HT1080 (cell line): ENCODE data around the gene EP300. TPM values are rescaled to one million over a fixed set of nuclear protein-coding genes. Genes with fewer than 3 reads are reported as not detected.
"Not testable (repeated sequence)": the region's sequence is repeated elsewhere in the genome, so short reads cannot be mapped to it uniquely, and the experiment has no call there.

Experiments used
- DNase-seq: peaks from one replicate; pipeline ENCODE4 v3.0.0-alpha.2; 2015; ENCODE audit warnings: low read depth
- total RNA-seq: library from RNA; depleted of rRNA; stranded (reverse); fragments of >200 nt; shearing (Covaris generic); gene quantifications from 2 replicates; pipeline ENCODE4 v1.2.3, GENCODE V29; 2014

EP300 gene
- total RNA-seq, 1 experiment from 2014 or later, result 20.9 TPM

DNA sequence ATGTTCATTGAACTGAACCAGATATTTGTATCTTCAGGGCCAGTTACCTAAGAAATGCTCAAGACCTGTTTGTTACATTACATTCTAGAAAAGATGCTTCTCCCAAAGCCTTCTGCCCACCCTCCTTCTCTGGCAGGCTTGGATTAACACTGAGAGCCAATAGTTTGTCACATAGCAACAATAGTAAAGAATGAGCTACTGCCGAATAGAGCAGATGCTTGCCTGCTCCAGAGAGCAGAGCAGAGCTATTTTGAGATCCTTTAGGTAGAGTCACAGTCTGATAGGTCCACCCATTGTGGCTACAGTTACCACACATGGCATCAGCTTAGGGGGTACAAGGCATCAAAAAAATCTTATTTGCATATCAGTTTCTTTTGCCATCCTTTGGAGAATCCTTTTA lies 13.5 kb upstream of the EP300 start:
- no peak for DNase-seq

DNA sequence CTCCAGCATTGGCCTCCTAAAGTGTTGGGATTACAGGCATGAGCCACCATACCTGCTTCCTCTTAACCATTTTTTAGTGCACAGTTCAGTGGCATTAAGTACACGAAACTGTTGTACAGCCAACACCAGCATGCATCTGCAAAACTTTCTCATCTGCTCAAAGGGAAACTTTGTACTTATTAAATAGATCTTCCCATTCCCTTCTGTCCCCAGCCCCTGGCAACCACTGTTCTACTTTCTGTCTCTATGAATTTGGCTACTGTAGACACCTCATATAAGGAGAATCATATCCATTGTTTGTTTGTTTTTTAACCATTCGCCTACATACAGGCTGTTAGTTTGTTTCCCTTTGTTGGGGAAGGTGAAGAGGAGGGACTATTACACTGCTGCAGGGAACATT lies 6.5 kb upstream of the EP300 start:
- DNase-seq, result no peak

DNA sequence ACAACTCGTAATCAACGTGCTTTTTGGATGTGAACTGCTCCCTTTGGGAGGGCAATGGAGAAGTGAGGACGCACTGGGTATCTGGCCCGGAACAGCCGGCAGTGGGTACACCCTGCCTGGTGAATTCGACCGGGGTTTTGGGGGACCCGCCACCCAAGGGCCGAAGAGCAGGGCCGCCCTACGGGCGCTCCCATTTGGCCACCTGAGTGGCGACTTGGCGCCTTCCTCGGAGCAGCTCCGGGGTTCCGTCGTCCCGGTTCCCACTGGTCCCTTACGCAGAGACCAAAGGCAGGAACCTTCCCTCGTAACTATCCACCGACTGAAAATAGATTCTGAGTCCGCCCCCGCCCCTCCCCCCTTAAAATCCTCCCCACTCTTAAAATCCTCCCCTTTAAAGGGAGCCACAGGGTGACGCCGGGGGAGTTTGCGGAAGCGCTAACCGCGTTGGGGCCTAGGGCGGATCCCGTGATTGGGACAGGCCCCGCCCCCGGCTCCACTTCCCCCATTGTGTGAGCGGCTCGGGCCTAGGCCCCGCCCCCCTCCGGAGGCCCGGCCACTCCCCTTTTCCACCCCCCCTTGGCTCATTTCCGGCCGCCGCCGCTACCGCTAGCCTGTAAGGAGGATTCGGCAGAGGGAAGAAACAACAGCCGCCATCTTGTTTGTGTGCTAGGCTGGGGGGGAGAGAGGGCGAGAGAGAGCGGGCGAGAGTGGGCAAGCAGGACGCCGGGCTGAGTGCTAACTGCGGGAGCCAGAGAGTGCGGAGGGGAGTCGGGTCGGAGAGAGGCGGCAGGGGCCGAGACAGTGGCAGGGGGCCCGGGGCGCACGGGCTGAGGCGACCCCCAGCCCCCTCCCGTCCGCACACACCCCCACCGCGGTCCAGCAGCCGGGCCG lies 1.0 kb upstream of the EP300 start:
- DNase-seq, result peak; percentile 93

DNA sequence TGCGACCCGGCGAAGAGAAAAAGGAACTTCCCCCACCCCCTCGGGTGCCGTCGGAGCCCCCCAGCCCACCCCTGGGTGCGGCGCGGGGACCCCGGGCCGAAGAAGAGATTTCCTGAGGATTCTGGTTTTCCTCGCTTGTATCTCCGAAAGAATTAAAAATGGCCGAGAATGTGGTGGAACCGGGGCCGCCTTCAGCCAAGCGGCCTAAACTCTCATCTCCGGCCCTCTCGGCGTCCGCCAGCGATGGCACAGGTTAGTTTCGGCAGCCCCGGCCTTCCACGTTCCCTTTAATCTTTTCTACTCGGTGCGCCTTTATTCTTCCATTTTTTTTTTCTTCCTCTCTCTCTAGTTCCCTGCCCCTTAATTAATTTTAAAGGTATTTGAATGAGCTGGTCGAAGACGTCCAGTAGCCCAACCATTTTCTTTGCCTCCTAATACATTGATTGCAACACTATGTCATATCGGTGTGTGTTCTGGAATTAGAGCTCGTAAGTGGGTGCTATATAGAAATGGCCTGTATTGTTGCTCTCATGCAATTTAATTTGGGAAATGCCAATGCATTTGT lies 537 bp downstream of the EP300 start:
- peak; percentile 32 for DNase-seq

DNA sequence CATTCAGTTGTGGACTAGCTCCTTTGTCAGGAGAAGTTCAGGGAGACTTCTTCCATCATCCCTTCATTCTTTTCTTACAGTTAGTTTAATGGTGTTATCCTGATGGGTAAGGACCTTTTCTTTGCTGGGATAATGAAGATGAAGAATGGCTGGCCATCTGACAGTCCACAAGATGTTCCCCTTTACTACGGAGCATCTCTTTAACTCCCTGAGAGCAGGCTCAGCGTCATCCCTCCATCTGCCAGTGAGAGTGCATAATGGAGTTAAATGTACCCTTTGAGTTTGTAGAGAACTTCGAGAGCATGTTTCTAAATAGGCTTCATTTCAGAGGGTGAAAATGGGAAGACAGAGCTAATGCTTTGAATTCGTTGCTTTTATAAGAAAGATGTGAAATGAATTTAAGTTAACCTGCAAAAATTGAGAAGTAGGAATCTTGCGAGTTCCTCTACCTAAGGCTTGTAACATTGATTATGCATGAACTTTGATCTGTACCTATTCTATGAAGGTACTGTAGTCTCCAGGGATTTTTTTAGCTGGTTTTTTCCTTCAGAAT lies 1.7 kb downstream of the EP300 start:
- DNase-seq, result peak; percentile 21

DNA sequence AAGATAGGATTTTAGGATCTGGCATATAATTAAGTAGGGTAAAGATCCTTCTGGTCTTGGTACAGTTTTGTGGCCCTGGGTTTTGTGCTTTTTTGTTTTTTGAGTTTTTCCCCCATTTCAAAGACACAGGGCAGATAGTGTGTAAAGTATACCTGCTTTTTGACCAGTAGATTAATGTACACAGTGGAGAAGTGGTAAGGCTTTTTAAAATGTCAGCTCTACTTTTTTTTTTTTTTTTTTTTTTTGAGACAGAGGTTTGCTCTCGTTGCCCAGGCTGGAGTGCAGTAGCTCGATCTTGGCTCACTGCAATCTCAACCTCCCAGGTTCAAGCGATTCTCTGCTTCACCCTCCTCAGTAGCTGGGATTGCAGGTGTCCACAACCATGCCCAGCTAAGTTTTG lies 4.0 kb downstream of the EP300 start:
- no peak for DNase-seq

DNA sequence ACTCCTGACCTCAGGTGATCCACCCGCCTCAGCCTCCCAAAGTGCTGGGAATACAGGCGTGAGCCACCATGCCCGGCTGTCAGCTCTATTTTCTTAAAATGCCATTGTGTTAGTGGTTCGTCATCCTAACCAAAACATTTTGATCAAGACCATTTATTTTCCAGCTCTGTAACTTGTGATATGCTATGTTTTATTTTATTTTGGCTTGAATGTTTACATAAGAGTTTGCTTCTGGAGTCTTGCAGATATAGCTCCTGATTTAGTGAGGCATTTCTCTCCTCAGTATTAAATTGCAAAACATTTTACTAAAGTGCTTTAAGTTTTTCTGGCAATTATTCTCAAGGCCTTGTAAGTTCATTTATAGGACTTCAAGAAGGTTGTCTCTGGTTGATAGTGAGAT lies 4.4 kb downstream of the EP300 start:
- no peak for DNase-seq

DNA sequence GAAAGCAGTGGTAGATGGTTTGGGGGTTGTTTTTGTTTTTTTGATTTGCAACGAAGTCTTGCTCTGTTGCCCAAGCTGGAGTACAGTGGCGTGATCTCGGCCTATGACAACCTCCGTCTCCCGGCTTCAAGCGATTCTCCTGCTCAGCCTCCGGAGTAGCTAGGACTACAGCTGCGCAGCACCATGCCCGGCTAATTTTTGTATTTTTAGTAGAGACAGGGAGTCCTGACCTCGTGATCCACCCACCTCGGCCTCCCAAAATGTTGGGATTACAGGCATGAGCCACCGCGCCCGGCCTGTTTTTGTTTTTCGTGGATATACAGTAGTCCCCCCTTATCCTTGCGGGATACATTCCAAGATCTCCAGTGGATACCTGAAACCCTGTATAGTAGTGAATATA lies 6.6 kb downstream of the EP300 start:
- no peak for DNase-seq

DNA sequence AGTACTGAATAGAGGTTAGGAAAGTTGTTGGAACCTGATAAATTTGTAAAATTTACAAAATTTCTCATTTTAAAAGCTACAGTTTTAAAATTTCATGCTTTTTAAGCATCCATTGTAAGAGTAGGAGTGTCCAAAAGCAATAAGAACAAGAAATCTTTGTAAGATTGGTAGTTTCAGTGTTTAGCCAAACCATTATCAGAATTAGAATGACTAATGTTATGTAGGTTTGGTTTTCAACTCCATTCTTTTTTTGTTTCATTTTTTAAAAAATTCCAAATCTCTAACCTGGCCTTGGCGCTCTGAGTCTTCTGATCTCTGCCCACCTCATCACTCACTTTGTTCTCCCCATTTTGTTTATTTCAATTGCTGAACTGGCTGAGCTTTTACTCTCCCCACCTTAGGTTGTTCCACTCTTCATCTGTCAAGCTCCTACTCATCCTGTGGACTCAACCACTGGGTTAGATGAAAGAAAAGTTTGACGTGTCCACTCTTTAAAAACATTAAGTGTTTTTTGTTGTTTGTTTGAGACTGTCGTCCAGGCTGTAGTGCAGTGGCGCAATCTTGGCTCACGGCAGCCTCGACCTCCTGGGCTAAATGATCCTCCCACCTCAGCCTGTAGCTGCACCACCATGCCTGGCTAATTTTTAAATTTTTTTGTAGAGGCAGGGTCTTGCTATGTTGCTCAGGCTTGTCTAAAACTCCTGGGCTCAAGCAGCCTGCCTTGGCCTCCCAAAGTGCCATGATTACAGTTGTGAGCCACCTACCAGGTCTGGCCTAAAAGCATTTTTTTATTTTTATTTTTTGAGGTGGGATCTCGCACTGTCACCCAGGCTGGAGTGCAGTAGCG lies 14.0 kb downstream of the EP300 start:
- no peak for DNase-seq

DNA sequence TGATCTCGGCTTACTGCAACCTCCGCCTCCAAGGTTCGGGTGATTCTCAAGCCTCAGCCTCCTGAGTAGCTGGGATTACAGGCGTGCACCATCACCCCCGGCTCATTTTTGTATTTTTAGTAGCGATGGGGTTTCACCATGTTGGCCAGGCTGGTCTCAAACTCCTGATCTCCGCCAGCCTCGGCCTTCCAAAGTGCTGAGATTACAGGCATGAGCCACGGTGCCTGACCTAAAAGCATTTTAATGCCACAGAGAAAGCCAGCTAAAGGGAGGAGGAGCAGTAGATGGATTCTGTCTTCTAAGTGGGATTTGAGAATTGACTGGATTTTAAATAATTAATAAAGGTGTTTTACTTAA lies 14.6 kb downstream of the EP300 start:
- DNase-seq, result not testable (repeated sequence)

DNA sequence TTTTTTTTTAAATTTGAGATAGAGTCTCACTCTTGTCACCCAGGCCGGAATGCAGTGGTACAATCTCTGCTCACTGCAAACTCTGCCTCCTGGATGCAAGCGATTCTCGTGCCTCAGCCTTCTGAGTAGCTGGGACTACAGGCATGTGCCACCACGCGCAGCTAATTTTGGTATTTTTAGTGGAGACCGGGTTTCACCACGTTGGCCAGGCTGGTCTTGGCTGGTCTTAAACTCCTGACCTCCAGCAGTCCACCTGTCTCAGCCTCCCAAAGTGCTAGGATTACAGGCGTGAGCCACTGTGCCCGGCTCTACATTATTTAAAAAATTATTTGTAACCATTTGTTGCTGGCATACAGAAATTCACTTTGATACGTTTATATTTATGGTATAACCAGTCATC lies 18.6 kb downstream of the EP300 start:
- DNase-seq, result no peak

DNA sequence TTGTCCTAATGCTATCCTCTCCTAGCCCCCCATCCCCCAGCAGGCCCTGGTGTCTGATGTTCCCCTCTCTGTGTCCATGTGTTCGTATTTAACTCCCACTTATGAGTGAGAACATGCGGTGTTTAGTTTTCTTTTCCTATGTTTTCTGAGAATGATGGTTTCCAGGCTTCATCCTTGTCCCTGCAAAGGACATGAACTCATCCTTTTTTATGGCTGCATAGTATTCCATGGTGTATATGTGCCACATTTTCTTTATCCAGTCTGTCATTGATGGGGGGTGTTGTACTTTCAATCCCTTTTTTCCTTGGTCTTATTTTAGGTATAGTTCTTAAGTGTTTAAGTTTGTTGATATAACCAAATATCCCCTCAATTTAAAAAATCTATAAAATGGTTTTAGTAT lies 23.9 kb downstream of the EP300 start:
- no peak for DNase-seq

DNA sequence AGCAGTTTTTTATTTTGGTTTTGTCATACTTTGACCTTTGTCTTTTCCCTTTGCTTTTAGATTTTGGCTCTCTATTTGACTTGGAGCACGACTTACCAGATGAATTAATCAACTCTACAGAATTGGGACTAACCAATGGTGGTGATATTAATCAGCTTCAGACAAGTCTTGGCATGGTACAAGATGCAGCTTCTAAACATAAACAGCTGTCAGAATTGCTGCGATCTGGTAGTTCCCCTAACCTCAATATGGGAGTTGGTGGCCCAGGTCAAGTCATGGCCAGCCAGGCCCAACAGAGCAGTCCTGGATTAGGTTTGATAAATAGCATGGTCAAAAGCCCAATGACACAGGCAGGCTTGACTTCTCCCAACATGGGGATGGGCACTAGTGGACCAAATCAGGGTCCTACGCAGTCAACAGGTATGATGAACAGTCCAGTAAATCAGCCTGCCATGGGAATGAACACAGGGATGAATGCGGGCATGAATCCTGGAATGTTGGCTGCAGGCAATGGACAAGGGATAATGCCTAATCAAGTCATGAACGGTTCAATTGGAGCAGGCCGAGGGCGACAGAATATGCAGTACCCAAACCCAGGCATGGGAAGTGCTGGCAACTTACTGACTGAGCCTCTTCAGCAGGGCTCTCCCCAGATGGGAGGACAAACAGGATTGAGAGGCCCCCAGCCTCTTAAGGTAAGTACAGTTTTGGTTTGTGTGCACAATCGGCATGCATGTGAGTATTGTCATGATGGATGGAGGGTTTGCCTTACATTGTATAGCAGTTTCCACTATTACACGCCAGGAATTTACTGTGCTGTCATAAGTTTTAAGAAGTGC lies 25.0 kb downstream of the EP300 start:
- no peak for DNase-seq

DNA sequence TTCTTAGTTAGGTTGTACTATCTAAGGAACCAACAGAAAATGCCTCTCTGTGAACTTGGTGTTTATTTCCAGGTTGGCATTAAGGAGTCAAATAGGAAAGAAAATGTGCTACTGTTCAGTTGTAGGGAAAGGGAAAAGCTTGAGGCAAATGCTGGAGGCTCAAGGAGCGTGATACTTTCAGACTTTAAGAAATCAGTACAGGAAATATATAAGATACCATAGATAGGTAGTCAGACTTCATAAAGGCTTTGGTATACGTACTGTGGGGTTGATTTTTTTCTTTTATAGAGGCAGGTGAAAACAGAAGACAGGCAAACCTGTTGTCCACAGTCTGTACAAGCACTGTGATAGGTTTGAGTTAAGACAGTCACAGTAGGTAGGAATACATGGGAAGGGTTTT lies 30.8 kb downstream of the EP300 start:
- peak; percentile 29 for DNase-seq

DNA sequence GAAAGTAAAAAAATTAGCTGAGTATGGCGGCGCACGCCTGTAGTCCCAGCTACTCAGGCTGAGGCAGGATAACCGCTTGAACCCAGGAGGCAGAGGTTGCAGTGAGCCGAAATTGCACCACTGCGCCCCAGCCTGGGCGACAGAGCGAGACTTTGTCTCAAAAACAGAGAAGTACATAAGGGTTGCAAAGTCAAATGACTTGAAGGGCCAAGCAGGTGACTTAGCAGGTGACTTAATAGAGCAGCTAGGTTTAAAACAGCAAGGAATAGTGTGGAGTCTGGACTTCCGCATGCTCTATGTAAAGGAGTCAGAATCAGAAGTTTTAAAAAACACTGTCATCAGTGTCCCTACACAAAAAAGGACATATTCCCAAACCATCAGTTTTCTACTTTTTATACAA lies 31.7 kb downstream of the EP300 start:
- no peak for DNase-seq

DNA sequence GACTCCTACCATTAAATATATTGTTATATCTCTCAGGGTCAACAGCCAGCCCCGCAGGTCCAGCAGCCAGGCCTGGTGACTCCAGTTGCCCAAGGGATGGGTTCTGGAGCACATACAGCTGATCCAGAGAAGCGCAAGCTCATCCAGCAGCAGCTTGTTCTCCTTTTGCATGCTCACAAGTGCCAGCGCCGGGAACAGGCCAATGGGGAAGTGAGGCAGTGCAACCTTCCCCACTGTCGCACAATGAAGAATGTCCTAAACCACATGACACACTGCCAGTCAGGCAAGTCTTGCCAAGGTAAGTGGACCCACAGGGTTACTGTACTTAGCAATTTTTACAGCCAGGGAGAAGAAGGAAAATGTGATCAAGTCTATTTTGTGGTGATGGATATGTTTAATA lies 35.1 kb downstream of the EP300 start:
- DNase-seq, result no peak

DNA sequence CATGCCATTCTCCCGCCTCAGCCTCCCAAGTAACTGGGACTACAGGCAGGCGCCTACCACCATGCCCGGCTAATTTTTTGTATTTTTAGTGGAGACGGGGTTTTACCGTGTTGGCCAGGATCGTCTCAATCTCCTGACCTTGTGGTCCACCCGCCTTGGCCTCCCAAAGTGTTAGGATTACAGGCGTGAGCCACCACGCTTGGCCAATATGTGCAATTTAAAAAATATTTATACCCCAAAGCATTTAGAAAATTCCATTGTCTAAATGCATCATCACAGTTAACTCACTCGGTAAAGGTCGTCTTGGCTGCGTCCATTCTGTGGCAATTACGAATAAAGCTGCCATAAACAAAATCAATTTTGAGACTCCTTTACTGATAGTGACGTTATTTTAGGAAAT lies 36.2 kb downstream of the EP300 start:
- no peak for DNase-seq

DNA sequence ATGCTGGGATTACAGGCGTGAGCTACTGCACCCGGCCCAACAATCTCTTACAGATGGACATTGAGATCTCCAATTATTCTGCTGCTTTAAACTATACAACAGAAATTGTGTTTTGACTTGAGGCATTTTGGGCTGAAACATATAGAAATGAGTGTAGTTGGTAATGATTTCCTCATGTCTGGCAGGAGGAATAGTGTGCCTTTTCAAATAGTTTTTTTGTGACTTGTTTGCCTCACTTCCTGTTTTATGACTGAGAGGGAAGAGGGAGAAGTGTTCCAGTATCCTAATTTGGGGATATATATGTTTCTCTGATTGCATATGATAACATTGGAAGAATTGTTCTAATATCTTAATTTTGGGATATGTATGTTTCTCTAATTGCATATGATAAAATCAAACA lies 40.2 kb downstream of the EP300 start:
- DNase-seq, result no peak

DNA sequence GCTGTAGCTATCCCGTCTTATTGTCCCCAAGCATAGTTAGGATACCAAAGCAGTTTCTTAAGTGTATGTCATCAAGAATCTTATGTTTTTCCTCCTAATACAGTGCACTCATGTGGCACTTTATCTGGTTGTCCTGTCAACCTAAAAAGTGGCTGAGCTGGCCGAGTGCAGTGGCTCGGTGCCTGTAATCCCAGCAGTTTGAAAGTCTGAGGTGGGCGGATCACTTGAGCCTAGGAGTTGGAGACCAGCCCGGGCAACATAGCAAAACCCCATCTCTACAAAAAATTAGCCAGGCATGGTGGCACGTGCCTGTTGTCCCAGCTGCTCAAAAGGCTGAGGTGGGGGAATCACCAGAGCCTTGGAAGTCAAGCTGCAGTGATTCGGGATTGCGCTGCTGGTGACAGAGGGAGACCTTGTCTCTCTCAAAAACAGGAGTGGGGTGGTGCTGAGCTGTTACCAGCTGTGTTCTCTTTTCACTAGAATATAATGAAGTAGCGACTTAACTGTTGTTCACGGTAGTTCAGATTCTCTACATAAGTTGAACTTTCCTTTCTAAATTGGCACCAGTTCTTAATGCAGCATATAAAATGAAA lies 48.1 kb downstream of the EP300 start:
- DNase-seq, result no peak

DNA sequence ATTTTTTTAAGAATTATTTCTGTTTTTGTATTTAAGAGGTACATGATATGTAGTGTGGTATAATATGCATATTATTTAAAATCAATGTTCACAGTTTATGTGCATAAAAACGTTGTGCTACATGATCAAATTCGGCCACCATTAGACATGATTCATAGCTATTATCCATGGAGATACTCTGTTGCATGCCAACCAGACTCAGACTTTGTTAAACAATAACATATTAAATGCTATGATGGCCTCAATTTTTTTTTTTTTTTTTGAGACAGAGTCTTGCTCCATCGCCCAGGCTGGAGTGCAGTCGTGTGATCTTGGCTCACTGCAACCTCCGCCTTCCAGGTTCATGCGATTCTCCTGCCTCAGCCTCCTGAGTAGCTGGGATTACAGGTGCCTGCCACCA lies 53.5 kb downstream of the EP300 start:
- not testable (repeated sequence) for DNase-seq

DNA sequence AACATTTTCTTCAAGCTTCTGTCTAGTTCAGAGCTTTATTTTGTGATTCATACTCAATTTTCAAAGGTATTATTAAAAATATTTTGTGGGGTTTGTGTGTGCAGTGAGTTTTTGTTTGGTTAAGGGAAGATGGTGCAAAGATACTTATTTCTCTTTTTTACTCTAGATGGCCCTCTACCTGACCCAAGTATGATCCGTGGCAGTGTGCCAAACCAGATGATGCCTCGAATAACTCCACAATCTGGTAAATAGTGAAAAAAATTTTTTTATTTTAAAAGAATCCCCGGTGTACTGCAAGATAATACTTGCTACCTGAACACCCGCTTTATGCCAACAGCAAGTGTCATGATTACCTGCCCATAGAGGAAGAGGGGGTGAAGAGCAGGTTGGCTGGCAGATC lies 54.2 kb downstream of the EP300 start:
- no peak for DNase-seq
